Ovary (tissue), 9 donors: ENCODE data around the gene TREH. TPM values are rescaled to one million over a fixed set of nuclear protein-coding genes. Genes with fewer than 3 reads are reported as not detected.

Source experiments
- DNase-seq, 5 donors: peaks; one replicate each; pipeline ENCODE4 v3.0.0-alpha.2; 2019 to 2020
- H3K27ac ChIP-seq, 2 donors: fragments of 200-600 bp; one replicate each; pipeline versions ENCODE4 v1.5.1 to v1.8.0; 2019 to 2022
- H3K27me3 ChIP-seq: fragments of 200-600 bp; one replicate; pipeline ENCODE4 v1.8.0; 2022
- H3K36me3 ChIP-seq: fragments of 200-600 bp; sonication (generic); one replicate; pipeline ENCODE4 v1.5.1; 2019
- H3K4me1 ChIP-seq: one replicate; pipeline ENCODE4 v1.8.1; 2013; ENCODE audit warnings: mild to moderate bottlenecking, moderate library complexity; ENCODE audit not compliant: insufficient read depth
- H3K4me3 ChIP-seq: fragments of 200-600 bp; sonication (generic); one replicate; pipeline ENCODE4 v1.5.1; 2017
- H3K9me3 ChIP-seq, 2 donors: fragments of 200-600 bp in 1 of 2; sonication (generic) in 1 of 2; one replicate each; pipeline versions ENCODE4 v1.5.1 to v1.8.1; 2013 to 2019; ENCODE audit warnings: mild to moderate bottlenecking in 1 of 2, moderate library complexity in 1 of 2
- CTCF ChIP-seq, 3 donors: fragments of 450-650 bp in 2 of 3; fragments of 200-600 bp in 1 of 3; IDR thresholded peaks; one replicate each; pipeline versions ENCODE4 v1.5.1 to v1.8.0; 2016 to 2022; ENCODE audit warnings: antibody characterized with exemption in 3 of 3, mild to moderate bottlenecking in 1 of 3
- EP300 ChIP-seq: sonication (generic); formaldehyde crosslinking; IDR thresholded peaks from one replicate; pipeline ENCODE4 v1.6.1; 2017; ENCODE audit warnings: antibody characterized with exemption
- POLR2A ChIP-seq: fragments of 450-650 bp; IDR thresholded peaks from one replicate; pipeline ENCODE4 v1.6.1; 2017; ENCODE audit warnings: antibody characterized with exemption, mild to moderate bottlenecking, moderate library complexity
- WGBS, 3 donors: extraction: QIAGEN DNeasy Blood & Tissue Kit in 1 of 3; methylation state at CpG; one replicate each; pipeline versions ENCODE4 v1.1.5 to v1.1.7; 2013 to 2017; 5-methylcytosine and 5-hydroxymethylcytosine counted together
- intact Hi-C, 4 donors: fragments of 100-400 bp; cut with DNase I; formaldehyde crosslinking; loops; one replicate each; pipeline versions ENCODE4 v1.11.0 to v1.15.1; 2022 to 2023
- polyA plus RNA-seq, 2 donors: library from polyadenylated mRNA; stranded (reverse); fragments of 200-250 nt in 1 of 2; fragments of 350-450 nt in 1 of 2; fragmentation: Illumina TruSeq in 1 of 2; extraction: RNeasy Lipid Tissue Mini Kit (QIAGEN cat#74804) in 1 of 2; gene quantifications; one replicate each; pipeline ENCODE4 v1.2.3, GENCODE V29; 2013 to 2014
- total RNA-seq, 7 donors: library from RNA; depleted of rRNA in 2 of 7; stranded (reverse); fragments of >200 nt in 2 of 7; fragmentation: NEBNext Ultra II Directional in 3 of 7; extraction: Animal tissue kit (Norgen Biotek cat#: 25700) in 3 of 7; gene quantifications; one replicate each; pipeline versions ENCODE4 v1.1.0 to v1.2.4, GENCODE V29; 2016 to 2023
- donor health status: DM: no; HTN: no; CAD: no; lungs with moderate emphysema.
- donor health status: DM: no; HTN: no; CAD: no.
- donor health status: Bipolar disorder and iron deficiency.
- donor health status: DM: yes; HTN: yes; CAD: no.
- donor health status: DM: no; HTN: no; CAD: no.
- donor health status: DM: yes; HTN: yes; CAD: no.

TREH gene
- total and polyA plus RNA-seq, 9 donors, result 0.10 to 0.48 TPM; not detected in 7

GRCh38 chr11:118706546-118706825, 27.0 kb upstream of the TREH start:
- no peak overlapping the region for H3K4me3 ChIP-seq
- TF ChIP-seq POLR2A, result no peak
- no peak for TF ChIP-seq CTCF (IDR thresholded peaks at IDR 0.05)
- no peak for TF ChIP-seq EP300
- intact Hi-C loops, result no loop called here
- no peaks in the 10 kb centered on the region for H3K27me3 ChIP-seq
- no peak overlapping the region for H3K27ac ChIP-seq
- WGBS, 3 donors, result 90 to 93% (median 92%) methylated on average over 7 of the region's 7 CpGs
- H3K9me3 ChIP-seq, result no peaks in the 10 kb centered on the region
- no peaks in the 10 kb centered on the region for H3K4me1 ChIP-seq
- no peaks in the 10 kb centered on the region for H3K36me3 ChIP-seq
- DNase-seq, result no peak

- 65 to 73% (median 70%) methylated on average over 12 of the region's 12 CpGs for WGBS, 3 donors
- no peak overlapping the region for H3K27ac ChIP-seq
- H3K4me1 ChIP-seq, result no peaks in the 10 kb centered on the region
- intact Hi-C loops, result no loop called here
- no peak for TF ChIP-seq POLR2A
- no peak for TF ChIP-seq CTCF (IDR thresholded peaks at IDR 0.05)
- TF ChIP-seq EP300, result no peak
- no peaks in the 10 kb centered on the region for H3K36me3 ChIP-seq
- no peaks in the 10 kb centered on the region for H3K27me3 ChIP-seq
- no peak overlapping the region for H3K4me3 ChIP-seq
- DNase-seq, result no peak
- H3K9me3 ChIP-seq, result no peaks in the 10 kb centered on the region
Measured at GRCh38 chr11:118705791-118706545, 26.5 kb upstream of the TREH start.

GRCh38 chr11:118705111-118705741, 25.8 kb upstream of the TREH start:
- 77 to 81% (median 81%) methylated on average over 15 of the region's 15 CpGs for WGBS, 3 donors
- Histone ChIP-seq H3K27ac (no peak overlapping the region), H3K36me3 (no peaks in the 10 kb centered on the region), H3K27me3 (no peaks in the 10 kb centered on the region), H3K4me1 (no peaks in the 10 kb centered on the region), H3K4me3 (no peak overlapping the region), H3K9me3 (no peaks in the 10 kb centered on the region)
- TF ChIP-seq CTCF (IDR thresholded peaks at IDR 0.05) (no peak), EP300 (no peak), POLR2A (no peak)
- DNase-seq, result no peak
- intact Hi-C loops, result no loop called here

GRCh38 chr11:118703563-118704106, 24.2 kb upstream of the TREH start:
- H3K9me3 ChIP-seq, result no peaks in the 10 kb centered on the region
- H3K4me1 ChIP-seq, result no peaks in the 10 kb centered on the region
- TF ChIP-seq POLR2A (no peak), EP300 (no peak), CTCF (IDR thresholded peaks at IDR 0.05) (no peak)
- no peak overlapping the region for H3K27ac ChIP-seq
- no peak for DNase-seq
- no peaks in the 10 kb centered on the region for H3K36me3 ChIP-seq
- no peak overlapping the region for H3K4me3 ChIP-seq
- 94 to 96% (median 94%) methylated on average over 5 of the region's 5 CpGs for WGBS, 3 donors
- intact Hi-C loops, result no loop called here
- no peaks in the 10 kb centered on the region for H3K27me3 ChIP-seq
